SH-SY5Y (cell line): ENCODE data around the gene MC3R.

Source experiments
- GATA2 ChIP-seq: IDR thresholded peaks from 2 replicates; pipeline ENCODE4 v1.6.1; 2011; ENCODE audit warnings: mild to moderate bottlenecking, low read depth, low read length
- GATA3 ChIP-seq: IDR thresholded peaks from 2 replicates; pipeline ENCODE4 v1.6.1; 2011; ENCODE audit warnings: low read depth, mild to moderate bottlenecking, low read length, moderate library complexity

DNA sequence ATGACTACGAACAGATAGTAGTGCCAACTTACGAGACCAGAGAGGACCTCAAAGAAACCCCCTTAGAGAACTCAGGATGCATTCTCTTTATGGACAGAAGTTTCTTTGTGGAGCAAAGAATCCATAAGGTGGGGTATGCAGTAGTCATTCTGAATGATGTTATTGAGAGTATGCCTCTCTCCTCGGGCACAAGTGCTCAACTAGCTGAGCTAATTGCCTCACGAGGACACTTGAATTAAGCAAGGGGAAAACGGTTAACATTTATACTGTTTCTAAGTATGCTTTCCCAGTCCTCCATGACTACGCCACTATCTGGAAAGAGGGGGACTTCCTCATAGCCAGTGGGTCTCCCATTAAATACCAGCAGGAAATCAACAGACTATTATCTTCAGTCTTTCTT lies 25.6 kb downstream of the MC3R start:
- TF ChIP-seq GATA2 (no peak), GATA3 (no peak)
